Liver (tissue), 9 donors: ENCODE results near the gene C10orf105. TPM values are rescaled to one million over a fixed set of nuclear protein-coding genes. Genes with fewer than 3 reads are reported as not detected.

Experiments
- DNase-seq: peaks from one replicate; pipeline ENCODE4 v3.0.0-alpha.2; 2017; ENCODE audit warnings: low spot score
- H3K27ac ChIP-seq, 2 donors: one replicate each; pipeline ENCODE4 v1.7.0; 2013; ENCODE audit warnings: inconsistent platforms in 2 of 2, low read length in 2 of 2, control low read depth in 1 of 2, low read depth in 1 of 2, mild to moderate bottlenecking in 1 of 2
- H3K27me3 ChIP-seq, 4 donors: one replicate each; pipeline versions ENCODE4 v1.6.1 to v1.7.0; 2013; ENCODE audit warnings: low read length in 3 of 4, inconsistent platforms in 1 of 4, mild to moderate bottlenecking in 1 of 4, moderate library complexity in 1 of 4; ENCODE audit not compliant: control insufficient read depth in 4 of 4, insufficient read depth in 4 of 4
- H3K36me3 ChIP-seq, 4 donors: one replicate each; pipeline versions ENCODE4 v1.6.1 to v1.7.0; 2013; ENCODE audit warnings: low read length in 3 of 4, mild to moderate bottlenecking in 3 of 4, low read depth in 1 of 4, moderate library complexity in 1 of 4; ENCODE audit not compliant: control insufficient read depth in 4 of 4, insufficient read depth in 3 of 4
- H3K4me1 ChIP-seq, 4 donors: one replicate each; pipeline versions ENCODE4 v1.6.1 to v1.7.0; 2013; ENCODE audit warnings: low read length in 3 of 4, mild to moderate bottlenecking in 3 of 4, moderate library complexity in 1 of 4; ENCODE audit not compliant: control insufficient read depth in 4 of 4, insufficient read depth in 4 of 4
- H3K4me3 ChIP-seq, 3 donors: one replicate each; pipeline versions ENCODE4 v1.6.1 to v1.7.0; 2013; ENCODE audit warnings: low read length in 3 of 3, control low read depth in 1 of 3, low read depth in 1 of 3, mild to moderate bottlenecking in 1 of 3
- H3K9ac ChIP-seq, 2 donors: one replicate each; pipeline ENCODE4 v1.7.0; 2013; ENCODE audit warnings: low read length in 2 of 2, mild to moderate bottlenecking in 2 of 2, moderate library complexity in 2 of 2, control low read depth in 1 of 2, low read depth in 1 of 2
- H3K9me3 ChIP-seq, 4 donors: one replicate each; pipeline versions ENCODE4 v1.6.1 to v1.7.0; 2013; ENCODE audit warnings: low read length in 3 of 4; ENCODE audit not compliant: control insufficient read depth in 4 of 4
- EGR1 ChIP-seq, 2 donors: IDR thresholded peaks; 2 replicates each; pipeline ENCODE4 v1.6.1; 2016 to 2018; ENCODE audit warnings: antibody characterized with exemption in 2 of 2, low read depth in 2 of 2
- FOXA1 ChIP-seq: IDR thresholded peaks from 2 replicates; pipeline ENCODE4 v1.6.1; 2016; ENCODE audit warnings: antibody characterized with exemption
- FOXA2 ChIP-seq: IDR thresholded peaks from 2 replicates; pipeline ENCODE4 v1.6.1; 2016; ENCODE audit warnings: antibody characterized with exemption
- HNF4A ChIP-seq, 2 donors: conservative IDR thresholded peaks; 2 replicates each; pipeline ENCODE4 v1.6.1; 2016; ENCODE audit warnings: antibody characterized with exemption in 2 of 2, mild to moderate bottlenecking in 2 of 2
- HNF4G ChIP-seq: IDR thresholded peaks from 2 replicates; pipeline ENCODE4 v1.6.1; 2016; ENCODE audit warnings: antibody characterized with exemption
- JUND ChIP-seq, 2 donors: IDR thresholded peaks; 2 replicates each; pipeline ENCODE4 v1.6.1; 2016; ENCODE audit warnings: antibody characterized with exemption in 2 of 2
- NR2F2 ChIP-seq: IDR thresholded peaks from 2 replicates; pipeline ENCODE4 v1.6.1; 2016; ENCODE audit warnings: antibody characterized with exemption
- RAD21 ChIP-seq, 2 donors: IDR thresholded peaks; 2 replicates each; pipeline ENCODE4 v1.6.1; 2016; ENCODE audit warnings: antibody characterized with exemption in 2 of 2, mild to moderate bottlenecking in 2 of 2
- REST ChIP-seq: IDR thresholded peaks from 2 replicates; pipeline ENCODE4 v1.6.1; 2016; ENCODE audit warnings: antibody characterized with exemption, mild to moderate bottlenecking
- RXRA ChIP-seq, 2 donors: IDR thresholded peaks; 2 replicates each; pipeline ENCODE4 v1.6.1; 2017 to 2018; ENCODE audit warnings: antibody characterized with exemption in 2 of 2, mild to moderate bottlenecking in 1 of 2
- SP1 ChIP-seq: IDR thresholded peaks from 2 replicates; pipeline ENCODE4 v1.6.1; 2018; ENCODE audit warnings: antibody characterized with exemption, mild to moderate bottlenecking
- TAF1 ChIP-seq: conservative IDR thresholded peaks from 2 replicates; pipeline ENCODE4 v1.6.1; 2016; ENCODE audit warnings: antibody characterized with exemption, mild to moderate bottlenecking
- YY1 ChIP-seq: IDR thresholded peaks from 2 replicates; pipeline ENCODE4 v1.6.1; 2016; ENCODE audit warnings: antibody characterized with exemption, mild to moderate bottlenecking
- WGBS: extraction: QIAGEN DNeasy Blood & Tissue Kit; methylation state at CpG from one replicate; pipeline ENCODE4 v1.1.7; 2013; 5-methylcytosine and 5-hydroxymethylcytosine counted together
- polyA plus RNA-seq, 2 donors: library from polyadenylated mRNA; stranded (reverse) in 1 of 2; unstranded in 1 of 2; fragments of 200-250 nt in 1 of 2; fragments of >200 nt in 1 of 2; fragmentation: Nextera tagmentation in 1 of 2; extraction: Ambion mirVana in 1 of 2; gene quantifications; one replicate each; pipeline versions ENCODE4 v1.2.1 to v1.2.3, GENCODE V29; 2013 to 2015
- total RNA-seq, 2 donors: library from RNA; depleted of rRNA; stranded (reverse); fragments of >200 nt; gene quantifications; one replicate each; pipeline ENCODE4 v1.2.3, GENCODE V29; 2014
- TF ChIP-seq, protein P1 (sequence below): IDR thresholded peaks from 2 replicates; pipeline ENCODE4 v1.6.1; 2016; ENCODE audit warnings: antibody characterized with exemption
- TF ChIP-seq, protein P2 (sequence below): IDR thresholded peaks from 2 replicates; pipeline ENCODE4 v1.6.1; 2016; ENCODE audit warnings: antibody characterized with exemption
- TF ChIP-seq, protein P3 (sequence below): IDR thresholded peaks from 2 replicates; pipeline ENCODE4 v1.6.1; 2016; ENCODE audit warnings: antibody characterized with exemption
- donor health status: healthy.
- donor health status: healthy.
- donor health status: healthy.
- donor health status: healthy.
- donor health status: healthy.

Gene C10orf105
- total and polyA plus RNA-seq, 4 donors: under 0.01 to 0.07 TPM; not detected in 2

DNA sequence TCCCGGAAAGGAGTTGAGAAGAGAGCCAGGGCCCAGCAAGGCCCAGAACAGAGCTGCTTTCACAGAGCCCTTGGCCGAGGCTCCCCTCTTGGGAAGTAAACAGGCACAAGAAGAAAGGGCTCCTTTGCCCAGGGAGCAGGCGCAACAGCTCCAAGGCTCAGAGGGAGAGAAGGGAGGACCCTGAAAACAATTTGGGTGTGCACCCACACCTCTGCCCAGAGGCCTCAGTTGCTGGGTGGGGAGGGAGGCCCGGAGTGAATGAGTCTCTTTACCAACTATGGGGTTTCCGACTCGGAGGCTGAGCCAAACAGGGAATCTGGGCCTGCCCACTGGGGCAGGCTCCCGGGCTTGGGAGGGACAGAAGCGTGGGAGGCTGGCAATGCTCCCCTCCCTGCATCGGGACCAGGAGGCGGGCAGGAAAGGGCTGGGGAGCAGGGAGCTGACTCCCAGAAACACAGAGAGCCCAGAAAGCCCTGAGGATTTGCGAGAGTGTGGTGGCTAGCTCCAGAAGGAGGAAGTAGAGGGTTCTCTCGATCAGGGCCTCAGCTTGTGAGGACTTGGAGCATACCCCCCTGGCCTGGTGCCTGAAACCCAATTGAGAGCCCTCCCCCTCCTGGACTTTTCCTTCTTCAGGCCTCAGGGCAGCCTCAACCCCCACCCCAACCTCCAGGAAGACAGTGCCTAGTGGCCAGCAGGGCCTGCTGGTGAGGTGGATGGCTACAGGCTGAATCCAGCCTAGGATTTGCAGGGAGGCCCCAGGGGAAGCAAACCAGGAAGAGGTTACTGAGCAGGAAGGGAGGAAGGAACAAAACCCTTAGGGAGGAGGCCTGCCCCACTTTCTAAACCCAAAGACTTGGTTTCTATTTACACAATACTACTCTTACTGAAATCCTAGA lies 6.2 kb downstream of the C10orf105 start:
- Histone ChIP-seq H3K4me1 (peaks cover 0 to 7% (median under 1%) of the 10 kb centered on the region in 4 donors), H3K27me3 (no peaks in the 10 kb centered on the region), H3K36me3 (no peaks in the 10 kb centered on the region), H3K4me3 (no peak overlapping the region), H3K9me3 (no peaks in the 10 kb centered on the region), H3K9ac (no peak overlapping the region), H3K27ac (peak overlapping the region; percentile 64 to 70)
- TF ChIP-seq HNF4A (conservative IDR thresholded peaks at IDR 0.05): no peak
- TF ChIP-seq, protein P1, sequence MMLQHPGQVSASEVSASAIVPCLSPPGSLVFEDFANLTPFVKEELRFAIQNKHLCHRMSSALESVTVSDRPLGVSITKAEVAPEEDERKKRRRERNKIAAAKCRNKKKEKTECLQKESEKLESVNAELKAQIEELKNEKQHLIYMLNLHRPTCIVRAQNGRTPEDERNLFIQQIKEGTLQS: no peak
- no peak for TF ChIP-seq SP1
- TF ChIP-seq FOXA2: no peak
- no peak for TF ChIP-seq RAD21 (IDR thresholded peaks at IDR 0.05)
- TF ChIP-seq REST: no peak
- no peak for TF ChIP-seq YY1
- TF ChIP-seq RXRA (IDR thresholded peaks at IDR 0.05): no peak
- no peak for TF ChIP-seq JUND (IDR thresholded peaks at IDR 0.05)
- TF ChIP-seq TAF1: no peak
- TF ChIP-seq NR2F2: no peak
- TF ChIP-seq, protein P2, sequence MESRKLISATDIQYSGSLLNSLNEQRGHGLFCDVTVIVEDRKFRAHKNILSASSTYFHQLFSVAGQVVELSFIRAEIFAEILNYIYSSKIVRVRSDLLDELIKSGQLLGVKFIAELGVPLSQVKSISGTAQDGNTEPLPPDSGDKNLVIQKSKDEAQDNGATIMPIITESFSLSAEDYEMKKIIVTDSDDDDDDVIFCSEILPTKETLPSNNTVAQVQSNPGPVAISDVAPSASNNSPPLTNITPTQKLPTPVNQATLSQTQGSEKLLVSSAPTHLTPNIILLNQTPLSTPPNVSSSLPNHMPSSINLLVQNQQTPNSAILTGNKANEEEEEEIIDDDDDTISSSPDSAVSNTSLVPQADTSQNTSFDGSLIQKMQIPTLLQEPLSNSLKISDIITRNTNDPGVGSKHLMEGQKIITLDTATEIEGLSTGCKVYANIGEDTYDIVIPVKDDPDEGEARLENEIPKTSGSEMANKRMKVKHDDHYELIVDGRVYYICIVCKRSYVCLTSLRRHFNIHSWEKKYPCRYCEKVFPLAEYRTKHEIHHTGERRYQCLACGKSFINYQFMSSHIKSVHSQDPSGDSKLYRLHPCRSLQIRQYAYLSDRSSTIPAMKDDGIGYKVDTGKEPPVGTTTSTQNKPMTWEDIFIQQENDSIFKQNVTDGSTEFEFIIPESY: no peak
- TF ChIP-seq FOXA1: no peak
- TF ChIP-seq, protein P3, sequence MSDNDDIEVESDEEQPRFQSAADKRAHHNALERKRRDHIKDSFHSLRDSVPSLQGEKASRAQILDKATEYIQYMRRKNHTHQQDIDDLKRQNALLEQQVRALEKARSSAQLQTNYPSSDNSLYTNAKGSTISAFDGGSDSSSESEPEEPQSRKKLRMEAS: no peak
- DNase-seq: no peak
- 75% methylated on average over 12 of the region's 12 CpGs for WGBS

DNA sequence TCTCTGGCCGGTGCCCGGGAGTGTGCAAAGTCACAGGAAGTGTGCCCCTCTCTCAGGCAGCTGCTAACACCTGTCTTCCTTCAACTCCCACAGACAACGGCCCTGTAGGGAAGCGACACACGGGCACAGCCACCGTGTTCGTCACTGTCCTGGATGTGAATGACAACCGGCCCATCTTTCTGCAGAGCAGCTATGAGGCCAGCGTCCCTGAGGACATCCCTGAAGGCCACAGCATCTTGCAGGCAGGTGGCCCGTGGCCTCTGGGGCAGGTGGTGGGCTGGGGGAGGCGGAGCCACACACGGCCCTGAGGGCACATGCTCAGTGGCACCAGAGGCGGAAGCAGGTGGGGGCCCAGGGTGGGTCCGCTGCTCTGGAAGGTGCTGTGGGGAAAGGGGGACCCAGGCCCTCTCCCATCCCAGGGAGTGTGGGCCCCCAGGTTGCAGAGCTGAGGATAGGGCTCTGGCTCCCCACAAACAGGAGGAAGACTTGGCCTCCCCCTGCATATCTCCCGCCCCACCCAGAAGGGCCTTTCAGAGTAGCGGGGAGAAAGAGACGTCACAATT lies 6.9 kb downstream of the C10orf105 start:
- 81% methylated on average over 17 of the region's 17 CpGs for WGBS
- Histone ChIP-seq H3K4me1 (peaks cover 0 to 7% (median under 1%) of the 10 kb centered on the region in 4 donors), H3K9ac (no peak overlapping the region), H3K4me3 (no peak overlapping the region), H3K27me3 (no peaks in the 10 kb centered on the region), H3K9me3 (no peaks in the 10 kb centered on the region), H3K36me3 (no peaks in the 10 kb centered on the region), H3K27ac (peak overlapping the region in 1 of 2 donors; percentile 70)
- DNase-seq: no peak
- TF ChIP-seq HNF4G (no peak), SP1 (no peak), REST (no peak), NR2F2 (no peak), EGR1 (IDR thresholded peaks at IDR 0.05; ENCODE audit: low read depth in 2 of 2) (no peak), RXRA (IDR thresholded peaks at IDR 0.05) (no peak), HNF4A (conservative IDR thresholded peaks at IDR 0.05) (no peak), RAD21 (IDR thresholded peaks at IDR 0.05) (no peak), YY1 (no peak), JUND (IDR thresholded peaks at IDR 0.05) (no peak)
- TF ChIP-seq, protein P2: no peak
